T-helper 2 cell treated with Interferon-gamma antibody and Interleukin-4, amounts not matched to agents 5 μg/mL and 100 μg/mL, for 36 hours (primary cell): Measurements from ENCODE around the gene BPIFA3.

ENCODE experiments used
- DNase-seq: peaks from one replicate; pipeline ENCODE4 v3.0.0; 2021; ENCODE audit warnings: low spot score
- H3K27ac Mint-ChIP-seq: one replicate; pipeline ENCODE4 v1.8.0; 2021; ENCODE audit warnings: mild to moderate bottlenecking, mixed read lengths
- H3K27me3 Mint-ChIP-seq: one replicate; pipeline ENCODE4 v1.8.0; 2021; ENCODE audit warnings: low read depth, mixed read lengths
- H3K36me3 Mint-ChIP-seq: one replicate; pipeline ENCODE4 v1.8.0; 2021; ENCODE audit warnings: low read depth, mixed read lengths
- H3K4me1 Mint-ChIP-seq: one replicate; pipeline ENCODE4 v1.8.0; 2021; ENCODE audit warnings: low read depth, mixed read lengths
- H3K4me3 Mint-ChIP-seq: one replicate; pipeline ENCODE4 v1.8.0; 2022; ENCODE audit warnings: mild to moderate bottlenecking, moderate library complexity, mixed read lengths
- H3K9me3 Mint-ChIP-seq: one replicate; pipeline ENCODE4 v1.8.0; 2021; ENCODE audit warnings: mixed read lengths

Gene BPIFA3

DNA sequence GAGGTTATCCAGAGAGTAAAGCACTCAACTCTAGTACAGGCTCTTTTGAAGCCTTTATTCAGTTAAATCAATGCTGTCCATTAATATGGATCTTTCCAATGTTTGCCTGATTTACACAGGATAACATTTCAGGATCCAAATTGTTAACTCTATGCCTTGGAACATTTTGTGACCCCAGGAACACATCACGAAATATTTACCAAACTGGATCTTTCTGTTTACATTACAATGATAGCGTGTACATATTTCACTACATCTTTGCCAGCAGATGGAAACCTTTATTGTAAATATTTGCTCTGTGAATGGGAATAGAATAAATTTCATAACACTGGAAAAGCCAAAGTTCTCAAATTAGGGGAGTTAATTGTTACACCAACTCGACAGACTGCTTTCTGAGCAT lies 25.7 kb upstream of the BPIFA3 start:
- H3K4me1 Mint-ChIP-seq: no peaks in the 10 kb centered on the region
- no peak overlapping the region for H3K4me3 Mint-ChIP-seq
- H3K9me3 Mint-ChIP-seq: no peaks in the 10 kb centered on the region
- peaks cover 2% of the 10 kb centered on the region for H3K27me3 Mint-ChIP-seq
- no peaks in the 10 kb centered on the region for H3K36me3 Mint-ChIP-seq
- no peak overlapping the region for H3K27ac Mint-ChIP-seq
- DNase-seq: no peak

- Mint-ChIP-seq H3K27me3 (peaks cover 2% of the 10 kb centered on the region), H3K4me1 (no peaks in the 10 kb centered on the region), H3K4me3 (no peak overlapping the region), H3K36me3 (no peaks in the 10 kb centered on the region), H3K27ac (no peak overlapping the region), H3K9me3 (no peaks in the 10 kb centered on the region)
- DNase-seq: no peak
Observed at GRCh38 chr20:33191955-33192354, 25.2 kb upstream of the BPIFA3 start.

DNA sequence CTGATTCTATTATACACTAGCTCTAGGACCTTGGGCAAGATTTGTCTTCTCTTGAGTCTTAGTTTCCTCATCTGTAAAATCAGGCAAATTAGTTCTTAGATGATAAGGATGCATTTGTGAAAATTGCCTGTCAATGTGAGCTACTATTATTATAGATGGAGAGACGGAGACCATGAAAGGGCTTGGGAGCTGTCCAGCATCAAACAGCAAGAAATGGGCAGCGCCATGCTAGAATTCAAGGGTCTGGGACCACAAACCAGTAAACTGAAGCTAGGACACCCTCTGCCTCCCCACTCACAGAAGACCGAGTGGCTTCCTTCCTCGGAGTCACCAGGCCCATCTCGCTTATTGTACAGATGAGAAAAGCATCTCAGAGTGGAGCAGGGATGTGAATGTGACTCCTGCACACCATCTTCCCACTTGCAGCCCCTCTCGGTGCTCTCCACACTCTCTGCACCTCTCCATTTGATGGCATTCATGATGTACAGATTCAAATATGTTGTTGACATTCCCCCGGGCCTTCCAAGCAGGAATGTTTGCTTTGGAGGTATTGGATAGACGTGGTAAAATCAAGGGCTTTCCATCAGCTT lies 24.1 kb upstream of the BPIFA3 start:
- no peaks in the 10 kb centered on the region for H3K9me3 Mint-ChIP-seq
- no peak overlapping the region for H3K27ac Mint-ChIP-seq
- DNase-seq: no peak
- peaks cover 2% of the 10 kb centered on the region for H3K27me3 Mint-ChIP-seq
- H3K36me3 Mint-ChIP-seq: no peaks in the 10 kb centered on the region
- H3K4me1 Mint-ChIP-seq: no peaks in the 10 kb centered on the region
- H3K4me3 Mint-ChIP-seq: no peak overlapping the region

- Mint-ChIP-seq H3K9me3 (no peaks in the 10 kb centered on the region), H3K36me3 (no peaks in the 10 kb centered on the region), H3K27me3 (no peaks in the 10 kb centered on the region), H3K4me3 (no peak overlapping the region), H3K4me1 (no peaks in the 10 kb centered on the region), H3K27ac (no peak overlapping the region)
- DNase-seq: no peak
Observed at GRCh38 chr20:33199026-33199425, 18.1 kb upstream of the BPIFA3 start.

DNA sequence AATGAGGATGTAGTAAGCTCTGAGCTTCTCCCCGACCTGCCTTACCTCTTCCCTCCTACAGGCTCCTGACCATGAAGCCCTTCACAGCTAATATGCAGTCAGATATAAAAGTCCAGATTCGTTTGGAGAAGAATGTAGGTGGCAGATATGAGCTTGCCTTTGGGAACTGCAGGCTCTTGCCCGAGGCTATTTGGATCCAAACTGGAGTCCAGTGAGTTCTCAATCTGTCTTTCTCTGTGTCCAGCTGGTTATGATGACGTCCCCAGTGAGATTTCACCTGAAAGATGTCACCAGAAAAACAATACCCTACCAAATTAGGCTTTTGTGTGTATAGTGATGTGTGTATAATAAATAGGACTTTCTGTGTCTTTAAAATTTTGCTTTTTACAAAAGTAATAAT lies 14.7 kb upstream of the BPIFA3 start:
- H3K4me1 Mint-ChIP-seq: no peaks in the 10 kb centered on the region
- no peaks in the 10 kb centered on the region for H3K27me3 Mint-ChIP-seq
- no peak overlapping the region for H3K27ac Mint-ChIP-seq
- no peak for DNase-seq
- H3K4me3 Mint-ChIP-seq: no peak overlapping the region
- H3K36me3 Mint-ChIP-seq: no peaks in the 10 kb centered on the region
- H3K9me3 Mint-ChIP-seq: no peaks in the 10 kb centered on the region

GRCh38 chr20:33203444-33203843 lies 13.7 kb upstream of the BPIFA3 start:
- H3K4me1 Mint-ChIP-seq: no peaks in the 10 kb centered on the region
- H3K4me3 Mint-ChIP-seq: no peak overlapping the region
- H3K27ac Mint-ChIP-seq: no peak overlapping the region
- H3K27me3 Mint-ChIP-seq: no peaks in the 10 kb centered on the region
- DNase-seq: no peak
- no peaks in the 10 kb centered on the region for H3K36me3 Mint-ChIP-seq
- H3K9me3 Mint-ChIP-seq: no peaks in the 10 kb centered on the region

GRCh38 chr20:33209789-33210188 lies 7.4 kb upstream of the BPIFA3 start:
- Mint-ChIP-seq H3K4me1 (no peaks in the 10 kb centered on the region), H3K36me3 (no peaks in the 10 kb centered on the region), H3K4me3 (no peak overlapping the region), H3K27me3 (peaks cover 10% of the 10 kb centered on the region), H3K9me3 (no peaks in the 10 kb centered on the region), H3K27ac (no peak overlapping the region)
- DNase-seq: peak; percentile 13

DNA sequence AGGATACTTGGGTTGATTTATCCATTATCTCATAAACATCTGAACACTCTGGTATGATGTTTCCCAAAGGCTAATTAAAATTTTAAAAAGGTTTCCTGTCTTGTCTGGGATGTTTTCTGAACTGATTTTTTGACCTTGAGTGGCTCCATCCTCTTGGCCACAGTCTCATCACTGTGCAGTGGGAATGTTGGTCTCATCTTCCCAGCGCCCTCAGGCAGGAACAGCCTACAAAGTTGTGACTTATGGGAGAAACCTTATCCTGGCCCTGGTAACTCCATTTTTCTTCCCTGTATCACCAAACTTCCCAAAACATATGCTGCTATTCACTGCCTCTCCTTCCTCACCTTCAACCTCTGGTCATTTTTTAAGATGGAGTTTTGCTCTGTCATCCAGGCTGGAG lies 6.8 kb upstream of the BPIFA3 start:
- no peaks in the 10 kb centered on the region for H3K9me3 Mint-ChIP-seq
- H3K27ac Mint-ChIP-seq: no peak overlapping the region
- peaks cover 10% of the 10 kb centered on the region for H3K27me3 Mint-ChIP-seq
- no peaks in the 10 kb centered on the region for H3K4me1 Mint-ChIP-seq
- DNase-seq: no peak
- no peaks in the 10 kb centered on the region for H3K36me3 Mint-ChIP-seq
- H3K4me3 Mint-ChIP-seq: no peak overlapping the region

GRCh38 chr20:33211817-33212424 lies 5.2 kb upstream of the BPIFA3 start:
- H3K4me1 Mint-ChIP-seq: no peaks in the 10 kb centered on the region
- no peak overlapping the region for H3K4me3 Mint-ChIP-seq
- no peak overlapping the region for H3K27ac Mint-ChIP-seq
- DNase-seq: no peak
- H3K9me3 Mint-ChIP-seq: no peaks in the 10 kb centered on the region
- H3K27me3 Mint-ChIP-seq: peaks cover 10% of the 10 kb centered on the region
- H3K36me3 Mint-ChIP-seq: no peaks in the 10 kb centered on the region

- no peaks in the 10 kb centered on the region for H3K36me3 Mint-ChIP-seq
- H3K9me3 Mint-ChIP-seq: no peaks in the 10 kb centered on the region
- H3K27me3 Mint-ChIP-seq: no peaks in the 10 kb centered on the region
- no peak for DNase-seq
- H3K4me3 Mint-ChIP-seq: no peak overlapping the region
- no peak overlapping the region for H3K27ac Mint-ChIP-seq
- no peaks in the 10 kb centered on the region for H3K4me1 Mint-ChIP-seq
Observed at GRCh38 chr20:33224399-33224798, 7.2 kb downstream of the BPIFA3 start.

DNA sequence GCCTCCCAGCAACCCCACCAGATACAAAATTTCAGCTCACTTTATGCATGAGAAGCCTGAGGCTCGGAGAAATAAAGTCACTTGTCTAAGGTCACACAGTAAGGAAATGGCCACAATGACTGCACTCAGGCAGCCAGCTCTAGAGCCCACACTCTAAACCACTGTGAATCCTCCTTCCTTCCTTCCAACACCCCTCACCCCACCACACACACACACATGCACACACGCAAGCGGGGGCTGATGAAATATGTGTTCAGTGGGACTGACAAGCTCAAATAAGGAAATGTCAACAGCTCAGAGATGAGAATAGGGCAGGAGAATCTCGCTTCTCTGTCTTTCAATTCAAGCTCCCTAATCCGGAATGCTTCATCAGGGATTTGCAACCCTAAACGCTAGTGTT lies 12.7 kb downstream of the BPIFA3 start:
- no peak for DNase-seq
- Mint-ChIP-seq H3K9me3 (no peaks in the 10 kb centered on the region), H3K27ac (no peak overlapping the region), H3K4me3 (no peak overlapping the region), H3K4me1 (peaks cover 5% of the 10 kb centered on the region), H3K36me3 (no peaks in the 10 kb centered on the region), H3K27me3 (no peaks in the 10 kb centered on the region)

- no peak for DNase-seq
- Mint-ChIP-seq H3K9me3 (no peaks in the 10 kb centered on the region), H3K36me3 (no peaks in the 10 kb centered on the region), H3K4me1 (peaks cover 5% of the 10 kb centered on the region), H3K4me3 (no peak overlapping the region), H3K27me3 (no peaks in the 10 kb centered on the region), H3K27ac (no peak overlapping the region)
Observed at GRCh38 chr20:33231237-33231636, 14.1 kb downstream of the BPIFA3 start.

GRCh38 chr20:33232486-33233072 lies 15.4 kb downstream of the BPIFA3 start:
- Mint-ChIP-seq H3K27ac (no peak overlapping the region), H3K36me3 (no peaks in the 10 kb centered on the region), H3K4me1 (peaks cover 5% of the 10 kb centered on the region), H3K9me3 (no peaks in the 10 kb centered on the region), H3K27me3 (no peaks in the 10 kb centered on the region), H3K4me3 (no peak overlapping the region)
- DNase-seq: no peak

DNA sequence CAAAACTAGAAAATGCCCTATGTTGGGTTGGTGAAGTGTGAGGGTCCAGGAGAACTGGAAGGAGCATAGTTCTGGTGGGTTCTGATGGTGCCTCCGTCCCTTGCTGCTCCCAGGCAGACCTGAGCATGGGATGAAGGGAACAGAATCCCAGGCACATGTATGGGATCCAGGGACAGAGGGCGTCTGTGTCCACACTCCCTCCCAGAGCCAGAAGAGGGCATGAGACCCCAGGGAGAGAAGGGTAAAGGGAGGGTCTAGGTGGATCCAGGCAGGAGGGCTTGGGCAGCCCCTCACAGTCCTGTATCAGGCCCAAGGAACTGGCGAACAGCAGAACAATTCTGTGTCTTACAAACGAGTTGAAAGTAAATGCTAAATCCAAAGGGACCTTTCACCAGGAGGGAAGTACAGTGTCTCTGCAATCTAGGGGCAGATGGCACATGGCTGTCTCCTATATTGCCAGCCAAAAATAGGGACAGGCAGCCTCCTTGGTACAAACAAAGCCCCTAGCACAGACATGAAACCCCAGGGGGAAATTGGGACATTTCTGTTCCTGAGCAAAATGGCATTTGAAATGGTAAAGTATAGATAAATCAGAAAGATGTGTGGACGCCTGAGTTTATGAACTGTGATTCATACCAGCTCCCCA lies 16.1 kb downstream of the BPIFA3 start:
- no peaks in the 10 kb centered on the region for H3K9me3 Mint-ChIP-seq
- H3K4me3 Mint-ChIP-seq: no peak overlapping the region
- no peaks in the 10 kb centered on the region for H3K27me3 Mint-ChIP-seq
- H3K27ac Mint-ChIP-seq: no peak overlapping the region
- no peaks in the 10 kb centered on the region for H3K36me3 Mint-ChIP-seq
- H3K4me1 Mint-ChIP-seq: peaks cover 5% of the 10 kb centered on the region
- no peak for DNase-seq
